H9 (cell line): ENCODE data around the gene ABCA1. TPM values are rescaled to one million over a fixed set of nuclear protein-coding genes. Genes with fewer than 3 reads are reported as not detected.
A peak's percentile ranks its signal among the peaks of the same experiment; 100 is the strongest.

Experiments used
- DNase-seq: peaks from one replicate; pipeline ENCODE4 v3.0.0-alpha.2; 2017
- H2AFZ ChIP-seq: one replicate; pipeline ENCODE4 v1.6.1; 2013; ENCODE audit warnings: mild to moderate bottlenecking, low read length, control low read depth, moderate library complexity
- H2AK5ac ChIP-seq: 2 replicates; pipeline ENCODE4 v1.6.1; 2013; ENCODE audit warnings: low read length, control low read depth, mixed read lengths; ENCODE audit not compliant: insufficient read length
- H2BK120ac ChIP-seq: one replicate; pipeline ENCODE4 v1.6.1; 2013; ENCODE audit warnings: low read depth, mild to moderate bottlenecking, low read length, control low read depth, inconsistent platforms; ENCODE audit not compliant: poor library complexity, severe bottlenecking
- H2BK12ac ChIP-seq: 2 replicates; pipeline ENCODE4 v1.6.1; 2013; ENCODE audit warnings: low read length, control low read depth, mixed read lengths, low read depth; ENCODE audit not compliant: insufficient read length
- H2BK15ac ChIP-seq: 2 replicates; pipeline ENCODE4 v1.6.1; 2013; ENCODE audit warnings: low read depth, low read length, control low read depth
- H2BK20ac ChIP-seq: one replicate; pipeline ENCODE4 v1.6.1; 2013; ENCODE audit warnings: low read depth, mild to moderate bottlenecking, low read length, control low read depth, inconsistent platforms; ENCODE audit not compliant: poor library complexity, severe bottlenecking
- H2BK5ac ChIP-seq: 2 replicates; pipeline ENCODE4 v1.6.1; 2013; ENCODE audit warnings: low read length, control low read depth, mixed read lengths; ENCODE audit not compliant: insufficient read length
- H3K14ac ChIP-seq: 2 replicates; pipeline ENCODE4 v1.6.1; 2013; ENCODE audit warnings: low read length, control low read depth; ENCODE audit not compliant: insufficient read depth
- H3K18ac ChIP-seq: 2 replicates; pipeline ENCODE4 v1.6.1; 2013; ENCODE audit warnings: low read depth, mild to moderate bottlenecking, mixed read lengths, low read length, control low read depth; ENCODE audit not compliant: insufficient read length
- H3K23ac ChIP-seq: 2 replicates; pipeline ENCODE4 v1.6.1; 2013; ENCODE audit warnings: low read length, control low read depth, mixed read lengths, low read depth; ENCODE audit not compliant: insufficient read length
- H3K23me2 ChIP-seq: 2 replicates; pipeline ENCODE4 v1.6.1; 2013; ENCODE audit warnings: low read depth, mild to moderate bottlenecking, mixed read lengths, low read length, control low read depth; ENCODE audit not compliant: insufficient read length, poor library complexity, severe bottlenecking
- H3K27ac ChIP-seq: 2 replicates; pipeline ENCODE4 v1.5.1; 2013; ENCODE audit warnings: low read length, control low read depth, mixed read lengths, low read depth; ENCODE audit not compliant: insufficient read length
- H3K27me3 ChIP-seq: 2 replicates; pipeline ENCODE4 v1.6.1; 2013; ENCODE audit warnings: low read length, control low read depth, inconsistent platforms; ENCODE audit not compliant: insufficient read depth
- H3K4ac ChIP-seq: 2 replicates; pipeline ENCODE4 v1.6.1; 2013; ENCODE audit warnings: low read depth, mild to moderate bottlenecking, control low read depth, inconsistent platforms, low read length, moderate library complexity
- H3K4me1 ChIP-seq: 2 replicates; pipeline ENCODE4 v1.6.1; 2013; ENCODE audit warnings: low read length, control low read depth, inconsistent platforms; ENCODE audit not compliant: insufficient read depth
- H3K4me2 ChIP-seq: 2 replicates; pipeline ENCODE4 v1.6.1; 2013; ENCODE audit warnings: low read length, control low read depth, mixed read lengths; ENCODE audit not compliant: insufficient read length, insufficient read depth
- H3K56ac ChIP-seq: 2 replicates; pipeline ENCODE4 v1.6.1; 2013; ENCODE audit warnings: low read depth, mild to moderate bottlenecking, mixed read lengths, low read length, control low read depth; ENCODE audit not compliant: insufficient read length
- H3K79me1 ChIP-seq: 2 replicates; pipeline ENCODE4 v1.6.1; 2013; ENCODE audit warnings: low read depth, mild to moderate bottlenecking, moderate library complexity, low read length, control low read depth, inconsistent platforms; ENCODE audit not compliant: insufficient read depth, poor library complexity, severe bottlenecking
- H3K79me2 ChIP-seq: 2 replicates; pipeline ENCODE4 v1.6.1; 2013; ENCODE audit warnings: low read length, control low read depth, inconsistent platforms; ENCODE audit not compliant: insufficient read depth
- H3K9ac ChIP-seq: 2 replicates; pipeline ENCODE4 v1.6.1; 2013; ENCODE audit warnings: low read length, control low read depth, mixed read lengths; ENCODE audit not compliant: insufficient read length; ENCODE audit errors: extremely low read depth
- H3K9me3 ChIP-seq: one replicate; pipeline ENCODE4 v1.6.1; 2013; ENCODE audit warnings: low read depth, low read length, inconsistent platforms; ENCODE audit not compliant: control insufficient read depth
- H3T11ph ChIP-seq: one replicate; pipeline ENCODE4 v1.6.1; 2013; ENCODE audit warnings: mild to moderate bottlenecking, low read length, control low read depth, inconsistent platforms
- H4K20me1 ChIP-seq: one replicate; pipeline ENCODE4 v1.6.1; 2013; ENCODE audit not compliant: control insufficient read depth, insufficient read length, insufficient read depth
- H4K5ac ChIP-seq: 2 replicates; pipeline ENCODE4 v1.6.1; 2013; ENCODE audit warnings: low read depth, mild to moderate bottlenecking, mixed read lengths, low read length, control low read depth; ENCODE audit not compliant: insufficient read length
- H4K8ac ChIP-seq: replicated peaks from 2 replicates; pipeline ENCODE4 v1.6.1; 2013; ENCODE audit warnings: low read length, control low read depth, mixed read lengths, low read depth; ENCODE audit not compliant: insufficient read length
- H4K91ac ChIP-seq: 2 replicates; pipeline ENCODE4 v1.6.1; 2013; ENCODE audit warnings: low read depth, mild to moderate bottlenecking, moderate library complexity, mixed read lengths, low read length, control low read depth; ENCODE audit not compliant: insufficient read length
- H3K27ac Mint-ChIP-seq, 3 experiments: 2 replicates in 2 of 3; 3 replicates in 1 of 3; pipeline ENCODE4 v1.8.0; 2020 to 2021; ENCODE audit warnings: mixed read lengths in 3 of 3, mild to moderate bottlenecking in 1 of 3, moderate library complexity in 1 of 3
- H3K27me3 Mint-ChIP-seq: 2 replicates; pipeline ENCODE4 v1.8.0; 2021; ENCODE audit warnings: low read depth, mild to moderate bottlenecking, moderate library complexity, mixed read lengths
- H3K36me3 Mint-ChIP-seq, 3 experiments: 2 replicates in 2 of 3; 3 replicates in 1 of 3; pipeline ENCODE4 v1.8.0; 2020 to 2021; ENCODE audit warnings: low read depth in 3 of 3, mixed read lengths in 3 of 3; ENCODE audit not compliant: insufficient read depth in 1 of 3
- H3K4me1 Mint-ChIP-seq, 2 experiments: 2 replicates each; pipeline ENCODE4 v1.8.0; 2020; ENCODE audit warnings: mixed read lengths in 2 of 2
- H3K4me3 Mint-ChIP-seq, 2 experiments: 2 replicates in 1 of 2; 3 replicates in 1 of 2; pipeline ENCODE4 v1.8.0; 2020 to 2021; ENCODE audit warnings: mild to moderate bottlenecking in 2 of 2, mixed read lengths in 2 of 2, moderate library complexity in 1 of 2
- H3K9me3 Mint-ChIP-seq, 2 experiments: 2 replicates in 1 of 2; 3 replicates in 1 of 2; pipeline ENCODE4 v1.8.0; 2020; ENCODE audit warnings: mild to moderate bottlenecking in 2 of 2, mixed read lengths in 2 of 2, moderate library complexity in 1 of 2
- CTCF ChIP-seq: fragments of 200-600 bp; sonication (generic); conservative IDR thresholded peaks from 3 replicates; pipeline ENCODE4 v1.8.0; 2021; ENCODE audit warnings: antibody characterized with exemption, mild to moderate bottlenecking
- WGBS: extraction: QIAGEN DNeasy Blood & Tissue Kit; methylation state at CpG from one replicate; pipeline ENCODE4 v1.1.7; 2013; ENCODE audit warnings: missing lambda C conversion rate, low lambda C conversion rate, mixed read lengths; ENCODE audit not compliant: insufficient read length; ENCODE audit errors: extremely low coverage; 5-methylcytosine and 5-hydroxymethylcytosine counted together
- total RNA-seq: library from RNA; stranded (reverse); gene quantifications from 2 replicates; pipeline ENCODE4 v1.2.1, GENCODE V29; 2021

ABCA1 gene
- total RNA-seq, 1 experiment from 2014 or later = 16.6 TPM

- Histone ChIP-seq H3K79me2 (no peaks in the 10 kb centered on the region), H3K23ac (no peak overlapping the region)
- H3K27me3 Mint-ChIP-seq = no peaks in the 10 kb centered on the region; the same call in 1 of the 2 replicates
Measured at GRCh38 chr9:104861397-104861796, 66.6 kb downstream of the ABCA1 start.

More at GRCh38 chr9:104861397-104861796, 66.6 kb downstream of the ABCA1 start:
- no peaks in the 10 kb centered on the region for H4K20me1 ChIP-seq
- peaks cover 15% of the 10 kb centered on the region; the same call in 1 of the 2 replicates for H3K4me1 ChIP-seq
- no peak overlapping the region for H4K5ac ChIP-seq
- WGBS = no CpG with 5 or more reads among the region's 2 CpGs
- no peak overlapping the region for H2BK5ac ChIP-seq
- H3K9ac ChIP-seq = no peak overlapping the region
- Mint-ChIP-seq H3K9me3 (no peaks in the 10 kb centered on the region; a peak in 1 of 5 replicates), H3K27ac (peak overlapping the region in 1 of 3 experiments; percentile 55; a peak in 1 of 7 replicates), H3K36me3 (peaks cover 4 to 20% (median 17%) of the 10 kb centered on the region in 3 experiments; a peak in 4 of 7 replicates), H3K4me1 (peaks cover 31 to 40% of the 10 kb centered on the region in 2 experiments), H3K4me3 (no peak overlapping the region)
- H2AK5ac ChIP-seq = no peak overlapping the region
- no peak overlapping the region for H3K27ac ChIP-seq
- DNase-seq = no peak
- no peaks in the 10 kb centered on the region for H3K27me3 ChIP-seq
- no peak for TF ChIP-seq CTCF
- no peak overlapping the region for H3K18ac ChIP-seq
- H3T11ph ChIP-seq = no peak overlapping the region
- no peak overlapping the region for H4K8ac ChIP-seq
- no peaks in the 10 kb centered on the region for H3K9me3 ChIP-seq
- H2AFZ ChIP-seq = no peak overlapping the region
- no peaks in the 10 kb centered on the region for H3K79me1 ChIP-seq
- no peak overlapping the region for H3K4ac ChIP-seq
- H2BK120ac ChIP-seq = no peak overlapping the region
- no peak overlapping the region for H2BK20ac ChIP-seq
- no peak overlapping the region for H2BK15ac ChIP-seq
- H2BK12ac ChIP-seq = no peak overlapping the region
- no peak overlapping the region for H3K14ac ChIP-seq
- H4K91ac ChIP-seq = no peak overlapping the region
- H3K4me2 ChIP-seq = no peak overlapping the region
- H3K23me2 ChIP-seq = no peaks in the 10 kb centered on the region
- no peak overlapping the region for H3K56ac ChIP-seq
